ENCODE results near the gene ARRDC1. TPM values are rescaled to one million over a fixed set of nuclear protein-coding genes. Genes with fewer than 3 reads are reported as not detected.

The ARRDC1 gene
- total RNA-seq, 2 experiments from 2014 or later = 29.0 TPM

- ChIA-PET CTCF (no interaction called here), POLR2A (no interaction called here)
- intact Hi-C loops (cut with micrococcal nuclease) = no loop called here
- Mint-ChIP-seq H3K9me3 (no peaks in the 10 kb centered on the region), H3K27me3 (no peaks in the 10 kb centered on the region), H3K4me1 (ENCODE audit: low read depth) (peaks cover 38% of the 10 kb centered on the region), H3K36me3 (ENCODE audit: low read depth) (peaks cover 8% of the 10 kb centered on the region), H3K27ac (no peak overlapping the region), H3K4me3 (no peak overlapping the region)
- ATAC-seq (no peak), DNase-seq (no peak)
- TF ChIP-seq, protein P1, sequence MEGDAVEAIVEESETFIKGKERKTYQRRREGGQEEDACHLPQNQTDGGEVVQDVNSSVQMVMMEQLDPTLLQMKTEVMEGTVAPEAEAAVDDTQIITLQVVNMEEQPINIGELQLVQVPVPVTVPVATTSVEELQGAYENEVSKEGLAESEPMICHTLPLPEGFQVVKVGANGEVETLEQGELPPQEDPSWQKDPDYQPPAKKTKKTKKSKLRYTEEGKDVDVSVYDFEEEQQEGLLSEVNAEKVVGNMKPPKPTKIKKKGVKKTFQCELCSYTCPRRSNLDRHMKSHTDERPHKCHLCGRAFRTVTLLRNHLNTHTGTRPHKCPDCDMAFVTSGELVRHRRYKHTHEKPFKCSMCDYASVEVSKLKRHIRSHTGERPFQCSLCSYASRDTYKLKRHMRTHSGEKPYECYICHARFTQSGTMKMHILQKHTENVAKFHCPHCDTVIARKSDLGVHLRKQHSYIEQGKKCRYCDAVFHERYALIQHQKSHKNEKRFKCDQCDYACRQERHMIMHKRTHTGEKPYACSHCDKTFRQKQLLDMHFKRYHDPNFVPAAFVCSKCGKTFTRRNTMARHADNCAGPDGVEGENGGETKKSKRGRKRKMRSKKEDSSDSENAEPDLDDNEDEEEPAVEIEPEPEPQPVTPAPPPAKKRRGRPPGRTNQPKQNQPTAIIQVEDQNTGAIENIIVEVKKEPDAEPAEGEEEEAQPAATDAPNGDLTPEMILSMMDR (IDR thresholded peaks at IDR 0.05) = no peak
Measured at GRCh38 chr9:137663584-137663983, 58.1 kb downstream of the ARRDC1 start.

DNA sequence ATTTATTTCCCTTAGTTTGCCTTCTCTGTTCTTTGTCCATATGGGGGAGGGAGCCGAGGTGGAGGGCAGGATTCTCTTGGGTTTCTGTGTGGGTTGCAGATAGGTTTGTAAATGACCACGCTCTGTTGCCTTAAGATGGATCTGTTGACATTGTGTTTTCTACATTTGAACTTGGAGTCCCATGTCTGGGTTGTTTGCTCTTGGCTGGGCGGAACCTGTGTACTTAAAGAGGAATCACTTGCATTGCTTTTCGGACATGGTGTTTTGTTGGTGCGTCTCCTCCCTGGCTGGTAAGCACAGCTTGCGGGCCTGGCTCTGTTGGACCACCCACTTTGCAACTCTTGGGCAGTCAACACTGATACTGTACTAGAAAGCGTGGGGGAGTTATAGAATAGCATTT is 59.2 kb downstream of the ARRDC1 start:
- no peak overlapping the region for H3K27ac Mint-ChIP-seq
- ATAC-seq (no peak), DNase-seq (no peak)
- ChIA-PET CTCF (no interaction called here), POLR2A (interaction anchor here (0.6 to 1.8 kb wide), 3 partner anchors 20 to 65 kb away, joined by 3 to 5 read pairs (median 3); no protein-coding TSS in a partner anchor)
- H3K9me3 Mint-ChIP-seq = no peaks in the 10 kb centered on the region
- TF ChIP-seq, protein P1 (IDR thresholded peaks at IDR 0.05) = no peak
- intact Hi-C loops (cut with micrococcal nuclease) = no loop called here
- H3K27me3 Mint-ChIP-seq = no peaks in the 10 kb centered on the region
- peaks cover 38% of the 10 kb centered on the region for H3K4me1 Mint-ChIP-seq (ENCODE audit: low read depth)
- H3K4me3 Mint-ChIP-seq = no peak overlapping the region
- H3K36me3 Mint-ChIP-seq (ENCODE audit: low read depth) = peaks cover 16% of the 10 kb centered on the region

Other genes with a start within 250 kb of the ARRDC1 start
- 1 to 10 TPM; 8.1 to 9.0 TPM for gene EXD3, start 182.5 kb upstream of the ARRDC1 start, total RNA-seq
- gene NOXA1, start 182.3 kb upstream of the ARRDC1 start, total RNA-seq = under 1 TPM; 0.72 to 0.95 TPM
- gene ENTPD8, start 164.3 kb upstream of the ARRDC1 start, total RNA-seq = not detected
- gene NSMF, start 146.4 kb upstream of the ARRDC1 start, total RNA-seq = 100 to 1,000 TPM; 112 to 116 TPM
- 1 to 10 TPM; 4.8 to 5.0 TPM for gene PNPLA7, start 55.3 kb upstream of the ARRDC1 start, total RNA-seq
- 10 to 100 TPM; 42.8 to 43.9 TPM for gene MRPL41, start 53.8 kb upstream of the ARRDC1 start, total RNA-seq
- gene DPH7, start 26.8 kb upstream of the ARRDC1 start, total RNA-seq = 10 to 100 TPM; 33.7 to 35.0 TPM
- 10 to 100 TPM; 45.9 to 46.5 TPM for gene ZMYND19, start 15.2 kb upstream of the ARRDC1 start, total RNA-seq
- 10 to 100 TPM; 62.1 to 67.1 TPM for gene EHMT1, start 13.3 kb downstream of the ARRDC1 start, total RNA-seq